ENCODE measurements around the gene GABARAP. TPM values are rescaled to one million over a fixed set of nuclear protein-coding genes. Genes with fewer than 3 reads are reported as not detected.

The GABARAP gene
- total RNA-seq, 2 donors from 2014 or later, result 145 to 482 TPM

DNA sequence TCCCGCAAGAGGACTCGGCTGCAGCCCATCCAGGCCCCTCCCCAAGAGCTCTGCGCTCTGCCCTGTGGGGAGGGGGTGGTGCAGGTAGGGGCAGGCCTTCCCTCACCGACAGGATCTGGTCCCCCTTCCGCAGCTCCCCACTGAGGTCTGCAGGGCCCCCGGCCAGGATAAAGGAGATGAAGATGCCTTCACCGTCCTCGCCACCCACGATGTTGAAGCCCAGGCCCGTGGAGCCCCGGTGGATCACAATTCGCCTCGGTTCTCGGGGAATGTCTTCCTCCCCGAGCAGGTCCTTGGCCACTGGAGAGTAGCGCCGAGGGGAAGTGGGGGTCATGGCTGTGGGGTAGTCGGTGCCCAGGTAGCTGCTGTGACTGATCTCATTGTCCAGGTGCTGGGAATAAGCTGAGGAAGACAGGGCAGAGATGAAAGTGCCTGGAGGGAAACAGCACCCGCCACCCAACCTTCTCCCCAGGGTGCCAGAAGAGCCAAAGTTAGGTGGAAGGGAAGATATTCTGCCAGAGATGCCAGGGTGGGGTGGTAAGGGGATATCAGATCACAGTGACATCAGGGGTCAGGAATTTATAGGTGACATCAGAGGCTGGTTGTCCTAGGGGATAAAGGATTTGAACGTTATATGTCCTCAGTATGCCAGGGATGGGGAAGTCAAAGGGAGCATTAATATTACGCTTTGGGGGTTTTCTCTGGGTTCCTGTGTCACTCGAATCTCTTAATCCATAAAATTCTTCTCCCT lies 45.4 kb downstream of the GABARAP start:
- Histone ChIP-seq H3K27ac (no peak overlapping the region), H3K9me3 (no peaks in the 10 kb centered on the region), H3K4me3 (no peak overlapping the region), H3K4me1 (no peaks in the 10 kb centered on the region), H3K36me3 (replicated peaks in 1 of 2; ENCODE audit: insufficient read depth in 1 of 2, low read depth in 2 of 2) (no peaks in the 10 kb centered on the region), H3K27me3 (no peaks in the 10 kb centered on the region)
- TF ChIP-seq, protein P1, sequence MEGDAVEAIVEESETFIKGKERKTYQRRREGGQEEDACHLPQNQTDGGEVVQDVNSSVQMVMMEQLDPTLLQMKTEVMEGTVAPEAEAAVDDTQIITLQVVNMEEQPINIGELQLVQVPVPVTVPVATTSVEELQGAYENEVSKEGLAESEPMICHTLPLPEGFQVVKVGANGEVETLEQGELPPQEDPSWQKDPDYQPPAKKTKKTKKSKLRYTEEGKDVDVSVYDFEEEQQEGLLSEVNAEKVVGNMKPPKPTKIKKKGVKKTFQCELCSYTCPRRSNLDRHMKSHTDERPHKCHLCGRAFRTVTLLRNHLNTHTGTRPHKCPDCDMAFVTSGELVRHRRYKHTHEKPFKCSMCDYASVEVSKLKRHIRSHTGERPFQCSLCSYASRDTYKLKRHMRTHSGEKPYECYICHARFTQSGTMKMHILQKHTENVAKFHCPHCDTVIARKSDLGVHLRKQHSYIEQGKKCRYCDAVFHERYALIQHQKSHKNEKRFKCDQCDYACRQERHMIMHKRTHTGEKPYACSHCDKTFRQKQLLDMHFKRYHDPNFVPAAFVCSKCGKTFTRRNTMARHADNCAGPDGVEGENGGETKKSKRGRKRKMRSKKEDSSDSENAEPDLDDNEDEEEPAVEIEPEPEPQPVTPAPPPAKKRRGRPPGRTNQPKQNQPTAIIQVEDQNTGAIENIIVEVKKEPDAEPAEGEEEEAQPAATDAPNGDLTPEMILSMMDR (IDR thresholded peaks at IDR 0.05), result no peak
- no peak for TF ChIP-seq POLR2A (IDR thresholded peaks at IDR 0.05)
- ATAC-seq, result peak; percentile 6
- 88 to 91% methylated on average over 8 to 20 of the region's 22 CpGs for WGBS, 2 donors
- intact Hi-C loops (cut with DNase I), result no loop called here
- DNase-seq, result no peak

DNA sequence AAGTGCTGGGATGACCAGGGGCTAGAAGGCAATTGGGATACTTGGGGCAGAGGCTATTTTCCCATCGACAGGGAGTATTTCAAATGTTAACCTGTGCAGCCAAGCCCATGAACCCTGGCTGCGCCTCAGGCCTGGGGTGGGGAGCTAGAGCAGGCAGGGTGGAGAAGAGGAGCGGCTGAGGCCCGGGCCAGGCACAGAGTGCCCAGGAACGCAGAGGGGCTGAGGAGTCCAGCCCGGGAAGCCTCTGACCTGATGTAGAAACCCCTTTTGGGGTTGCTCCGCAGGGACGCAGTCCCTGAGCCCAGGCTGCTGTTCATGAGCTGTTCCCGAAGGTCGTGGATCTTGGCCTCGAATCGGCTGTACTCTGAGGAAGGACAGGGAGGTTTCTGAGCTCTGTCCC lies 46.3 kb downstream of the GABARAP start:
- Histone ChIP-seq H3K4me3 (no peak overlapping the region), H3K9me3 (no peaks in the 10 kb centered on the region), H3K27ac (no peak overlapping the region), H3K4me1 (no peaks in the 10 kb centered on the region), H3K36me3 (replicated peaks in 1 of 2; ENCODE audit: insufficient read depth in 1 of 2, low read depth in 2 of 2) (no peaks in the 10 kb centered on the region), H3K27me3 (no peaks in the 10 kb centered on the region)
- TF ChIP-seq, protein P1 (IDR thresholded peaks at IDR 0.05), result no peak
- no peak for TF ChIP-seq POLR2A (IDR thresholded peaks at IDR 0.05)
- 79 to 89% methylated on average over 11 to 12 of the region's 12 CpGs for WGBS, 2 donors
- ATAC-seq, result no peak
- no peak for DNase-seq
- intact Hi-C loops (cut with DNase I), result no loop called here

DNA sequence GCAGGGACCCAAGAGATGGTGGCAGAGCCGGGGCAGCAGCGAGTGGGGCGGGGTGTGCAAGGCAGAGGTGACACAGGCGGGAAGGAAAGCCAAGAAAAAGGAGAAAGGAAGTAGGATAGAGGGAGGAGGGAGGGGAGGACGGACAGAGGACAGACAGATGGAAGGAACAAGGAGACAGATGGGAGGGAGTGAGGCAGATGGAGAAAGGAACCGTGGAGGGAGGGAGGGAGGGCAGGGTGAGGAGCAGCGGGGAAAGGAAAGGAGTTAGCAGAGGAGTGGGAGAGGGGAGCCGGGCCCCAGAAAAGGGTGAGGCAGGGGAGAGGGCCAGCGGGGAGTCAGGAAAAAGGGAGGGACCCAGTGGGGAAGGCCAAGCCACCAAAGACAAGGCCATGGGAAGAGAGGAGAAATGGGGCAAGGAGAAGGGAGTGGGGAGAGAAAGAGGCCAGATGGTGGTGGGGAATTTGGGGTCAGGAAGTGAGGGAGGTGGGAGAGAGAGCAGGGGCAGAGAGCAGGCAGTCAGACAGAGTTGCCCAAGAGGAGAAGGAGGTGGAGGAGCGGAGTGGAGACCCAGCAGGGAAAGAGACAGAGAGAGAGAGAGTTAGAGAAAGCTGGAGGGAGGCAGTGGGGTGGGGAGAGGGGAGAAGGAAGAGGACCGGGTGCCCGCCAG lies 49.8 kb downstream of the GABARAP start:
- ATAC-seq, result no peak
- intact Hi-C loops (cut with DNase I), result no loop called here
- 79 to 83% methylated on average over 12 of the region's 12 CpGs for WGBS, 2 donors
- no peak for DNase-seq
- no peaks in the 10 kb centered on the region for H3K36me3 ChIP-seq (replicated peaks in 1 of 2; ENCODE audit: insufficient read depth in 1 of 2, low read depth in 2 of 2)
- H3K4me3 ChIP-seq, result no peak overlapping the region
- TF ChIP-seq, protein P1 (IDR thresholded peaks at IDR 0.05), result no peak
- TF ChIP-seq POLR2A (IDR thresholded peaks at IDR 0.05), result no peak
- no peak overlapping the region for H3K27ac ChIP-seq
- H3K27me3 ChIP-seq, result no peaks in the 10 kb centered on the region
- no peaks in the 10 kb centered on the region for H3K9me3 ChIP-seq
- H3K4me1 ChIP-seq, result no peaks in the 10 kb centered on the region

DNA sequence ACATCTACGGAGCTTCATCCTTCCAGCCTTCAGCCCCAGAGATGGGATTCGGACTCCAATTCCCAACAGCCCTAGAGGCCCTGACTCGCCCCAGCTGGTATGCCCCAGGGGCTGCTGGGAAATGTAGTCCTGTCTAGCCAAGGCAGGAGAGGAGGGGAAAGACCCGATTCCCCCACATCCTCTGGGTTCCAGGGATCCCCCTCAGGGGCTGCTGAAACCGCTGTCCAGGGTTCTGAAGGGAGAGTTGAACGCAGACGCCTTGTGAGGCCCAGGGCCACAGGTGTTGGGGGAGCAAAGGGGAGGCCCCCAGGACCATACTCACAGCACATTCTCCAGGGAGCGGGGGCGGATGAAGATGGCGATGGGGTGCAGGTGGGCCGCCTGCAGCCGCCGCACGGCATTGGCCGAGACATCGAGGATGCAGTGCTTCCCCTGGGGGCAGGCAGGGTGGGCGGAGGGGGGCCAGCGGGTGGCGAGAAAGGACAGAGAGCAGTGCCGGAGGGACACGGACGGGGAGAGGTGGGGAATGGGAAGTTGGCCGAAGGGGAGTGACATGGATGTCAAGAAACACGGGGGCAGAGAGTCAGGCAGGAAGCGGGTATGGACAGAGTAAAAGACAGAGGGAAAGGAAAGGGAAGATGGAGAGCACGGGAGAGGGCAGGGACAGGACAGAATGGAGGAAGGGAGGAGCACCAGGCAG lies 50.5 kb downstream of the GABARAP start:
- TF ChIP-seq, protein P1 (IDR thresholded peaks at IDR 0.05), result no peak
- TF ChIP-seq POLR2A (IDR thresholded peaks at IDR 0.05), result no peak
- Histone ChIP-seq H3K36me3 (replicated peaks in 1 of 2; ENCODE audit: insufficient read depth in 1 of 2, low read depth in 2 of 2) (no peaks in the 10 kb centered on the region), H3K27me3 (no peaks in the 10 kb centered on the region), H3K4me1 (no peaks in the 10 kb centered on the region), H3K9me3 (no peaks in the 10 kb centered on the region), H3K4me3 (no peak overlapping the region), H3K27ac (no peak overlapping the region)
- DNase-seq (peak; percentile 41 to 47 (median 46)), ATAC-seq (peak; percentile 63)
- WGBS, 2 donors, result 69 to 80% methylated on average over 23 to 26 of the region's 26 CpGs
- intact Hi-C loops (cut with DNase I), result no loop called here
